ENCODE measurements around the gene PLXDC2. TPM values are rescaled to one million over a fixed set of nuclear protein-coding genes. Genes with fewer than 3 reads are reported as not detected.
A peak's percentile ranks its signal among the peaks of the same experiment; 100 is the strongest.

PLXDC2 gene
- total RNA-seq, 5 donors from 2014 or later (not counting 1 experiment from before 2014, with no cell fraction given) = 0.49 to 1.1 (median 0.56) TPM

- H3K4me1 ChIP-seq (ENCODE audit: control insufficient read depth in 1 of 2, extremely low read depth in 1 of 2, insufficient read depth in 2 of 2, low read length in 2 of 2) = peaks cover 0 to 4% of the 10 kb centered on the region in 2 experiments
- no peaks in the 10 kb centered on the region for H3K36me3 ChIP-seq (ENCODE audit: control insufficient read depth in 2 of 2, extremely low read depth in 1 of 2, insufficient read depth in 1 of 2, low read length in 1 of 2)
- no peak for ATAC-seq (replicated peaks in 1 of 4)
- no CpG with 5 or more reads among the region's 2 CpGs for WGBS (ENCODE audit: insufficient coverage)
- Mint-ChIP-seq H3K4me1 (peaks cover 4 to 9% (median 4%) of the 10 kb centered on the region in 3 donors), H3K9me3 (peaks cover 0 to 4% (median 2%) of the 10 kb centered on the region in 3 donors), H3K27me3 (peaks cover 26 to 30% of the 10 kb centered on the region in 2 donors), H3K4me3 (no peak overlapping the region), H3K27ac (no peak overlapping the region), H3K36me3 (no peaks in the 10 kb centered on the region)
- no peak overlapping the region for H3K27ac ChIP-seq (ENCODE audit: low read length)
- ChIA-PET CTCF (interaction anchor here in 1 of 2 donors (0.7 kb wide), 1 partner anchor 24 kb away, joined by 3 read pairs; no protein-coding TSS in a partner anchor), POLR2A (interaction anchor here in 1 of 2 donors (0.6 kb wide), 1 partner anchor 156 kb away, joined by 4 read pairs; no protein-coding TSS in a partner anchor)
- peak in 1 of 35 experiments; percentile 9 for DNase-seq
- no peak overlapping the region for H3K4me3 ChIP-seq (ENCODE audit: control insufficient read depth in 1 of 2, extremely low read depth in 1 of 2, low read length in 1 of 2)
- peaks cover 3 to 29% of the 10 kb centered on the region in 2 experiments for H3K27me3 ChIP-seq (replicated peaks in 1 of 2; ENCODE audit: control insufficient read depth in 2 of 2, extremely low read depth in 1 of 2, insufficient read depth in 2 of 2, low read length in 1 of 2)
- H3K9me3 ChIP-seq = no peaks in the 10 kb centered on the region
These were observed 3.3 kb downstream of the PLXDC2 start for GRCh38 chr10:19819419-19820033.

- H3K9me3 ChIP-seq = no peaks in the 10 kb centered on the region
- H3K9me3 Mint-ChIP-seq = peaks cover 2 to 5% (median 4%) of the 10 kb centered on the region in 3 donors
- H3K4me1 ChIP-seq (ENCODE audit: control insufficient read depth in 1 of 2, extremely low read depth in 1 of 2, insufficient read depth in 2 of 2, low read length in 2 of 2) = no peaks in the 10 kb centered on the region
- no peaks in the 10 kb centered on the region for H3K36me3 Mint-ChIP-seq
- H3K27ac ChIP-seq (ENCODE audit: low read length) = no peak overlapping the region
- no peak overlapping the region for H3K4me3 Mint-ChIP-seq
- ATAC-seq (replicated peaks in 1 of 4) (no peak), DNase-seq (no peak)
- no peak overlapping the region for H3K4me3 ChIP-seq (ENCODE audit: control insufficient read depth in 1 of 2, extremely low read depth in 1 of 2, low read length in 1 of 2)
- H3K27ac Mint-ChIP-seq = no peak overlapping the region
- no peaks in the 10 kb centered on the region for H3K4me1 Mint-ChIP-seq
- CTCF ChIA-PET = interaction anchor here in 1 of 2 donors (0.6 kb wide), 1 partner anchor 1133 kb away, joined by 5 read pairs; no protein-coding TSS in a partner anchor
- H3K27me3 ChIP-seq (replicated peaks in 1 of 2; ENCODE audit: control insufficient read depth in 2 of 2, extremely low read depth in 1 of 2, insufficient read depth in 2 of 2, low read length in 1 of 2) = no peaks in the 10 kb centered on the region
- H3K36me3 ChIP-seq (ENCODE audit: control insufficient read depth in 2 of 2, extremely low read depth in 1 of 2, insufficient read depth in 1 of 2, low read length in 1 of 2) = no peaks in the 10 kb centered on the region
- peaks cover 0 to 4% of the 10 kb centered on the region in 2 donors for H3K27me3 Mint-ChIP-seq
- WGBS (ENCODE audit: insufficient coverage) = 80% methylated on average over 2 of the region's 5 CpGs
- POLR2A ChIA-PET = no interaction called here
These were observed 8.4 kb downstream of the PLXDC2 start for GRCh38 chr10:19824381-19825342.

GRCh38 chr10:19825700-19826099 lies 9.5 kb downstream of the PLXDC2 start:
- Mint-ChIP-seq H3K27ac (no peak overlapping the region), H3K36me3 (no peaks in the 10 kb centered on the region), H3K9me3 (peaks cover 2 to 8% (median 7%) of the 10 kb centered on the region in 3 donors), H3K4me1 (no peaks in the 10 kb centered on the region), H3K4me3 (no peak overlapping the region), H3K27me3 (peaks cover 0 to 4% of the 10 kb centered on the region in 2 donors)
- Histone ChIP-seq H3K9me3 (no peaks in the 10 kb centered on the region), H3K4me3 (ENCODE audit: control insufficient read depth in 1 of 2, extremely low read depth in 1 of 2, low read length in 1 of 2) (no peak overlapping the region), H3K4me1 (ENCODE audit: control insufficient read depth in 1 of 2, extremely low read depth in 1 of 2, insufficient read depth in 2 of 2, low read length in 2 of 2) (no peaks in the 10 kb centered on the region), H3K27me3 (replicated peaks in 1 of 2; ENCODE audit: control insufficient read depth in 2 of 2, extremely low read depth in 1 of 2, insufficient read depth in 2 of 2, low read length in 1 of 2) (no peaks in the 10 kb centered on the region), H3K36me3 (ENCODE audit: control insufficient read depth in 2 of 2, extremely low read depth in 1 of 2, insufficient read depth in 1 of 2, low read length in 1 of 2) (no peaks in the 10 kb centered on the region), H3K27ac (ENCODE audit: low read length) (no peak overlapping the region)
- WGBS (ENCODE audit: insufficient coverage) = no CpG with 5 or more reads among the region's 2 CpGs
- ATAC-seq (replicated peaks in 1 of 4) = no peak
- no peak for DNase-seq
- ChIA-PET CTCF (no interaction called here), POLR2A (no interaction called here)

- DNase-seq (no peak), ATAC-seq (replicated peaks in 1 of 4) (no peak)
- Mint-ChIP-seq H3K4me1 (no peaks in the 10 kb centered on the region), H3K27ac (no peak overlapping the region), H3K36me3 (no peaks in the 10 kb centered on the region), H3K9me3 (peaks cover 5 to 11% (median 6%) of the 10 kb centered on the region in 3 donors), H3K4me3 (no peak overlapping the region), H3K27me3 (no peaks in the 10 kb centered on the region)
- Histone ChIP-seq H3K4me1 (ENCODE audit: control insufficient read depth in 1 of 2, extremely low read depth in 1 of 2, insufficient read depth in 2 of 2, low read length in 2 of 2) (no peaks in the 10 kb centered on the region), H3K27me3 (replicated peaks in 1 of 2; ENCODE audit: control insufficient read depth in 2 of 2, extremely low read depth in 1 of 2, insufficient read depth in 2 of 2, low read length in 1 of 2) (no peaks in the 10 kb centered on the region), H3K36me3 (ENCODE audit: control insufficient read depth in 2 of 2, extremely low read depth in 1 of 2, insufficient read depth in 1 of 2, low read length in 1 of 2) (no peaks in the 10 kb centered on the region), H3K4me3 (ENCODE audit: control insufficient read depth in 1 of 2, extremely low read depth in 1 of 2, low read length in 1 of 2) (no peak overlapping the region), H3K9me3 (no peaks in the 10 kb centered on the region), H3K27ac (ENCODE audit: low read length) (no peak overlapping the region)
- ChIA-PET POLR2A (no interaction called here), CTCF (no interaction called here)
- 61% methylated on average over 3 of the region's 4 CpGs for WGBS (ENCODE audit: insufficient coverage)
These were observed 10.5 kb downstream of the PLXDC2 start for GRCh38 chr10:19826712-19827111.

- Mint-ChIP-seq H3K27ac (no peak overlapping the region), H3K36me3 (no peaks in the 10 kb centered on the region), H3K27me3 (no peaks in the 10 kb centered on the region), H3K9me3 (peaks cover 6 to 13% (median 7%) of the 10 kb centered on the region in 3 donors), H3K4me1 (no peaks in the 10 kb centered on the region), H3K4me3 (no peak overlapping the region)
- Histone ChIP-seq H3K4me3 (ENCODE audit: control insufficient read depth in 1 of 2, extremely low read depth in 1 of 2, low read length in 1 of 2) (no peak overlapping the region), H3K4me1 (ENCODE audit: control insufficient read depth in 1 of 2, extremely low read depth in 1 of 2, insufficient read depth in 2 of 2, low read length in 2 of 2) (no peaks in the 10 kb centered on the region), H3K9me3 (no peaks in the 10 kb centered on the region), H3K36me3 (ENCODE audit: control insufficient read depth in 2 of 2, extremely low read depth in 1 of 2, insufficient read depth in 1 of 2, low read length in 1 of 2) (no peaks in the 10 kb centered on the region), H3K27ac (ENCODE audit: low read length) (no peak overlapping the region), H3K27me3 (replicated peaks in 1 of 2; ENCODE audit: control insufficient read depth in 2 of 2, extremely low read depth in 1 of 2, insufficient read depth in 2 of 2, low read length in 1 of 2) (no peaks in the 10 kb centered on the region)
- DNase-seq (no peak), ATAC-seq (replicated peaks in 1 of 4) (no peak)
- CTCF ChIA-PET = no interaction called here
- POLR2A ChIA-PET = no interaction called here
- WGBS (ENCODE audit: insufficient coverage) = 100% methylated on average over 1 of the region's 3 CpGs
These were observed 12.2 kb downstream of the PLXDC2 start for GRCh38 chr10:19828278-19829049.

- Histone ChIP-seq H3K4me1 (ENCODE audit: control insufficient read depth in 1 of 2, extremely low read depth in 1 of 2, insufficient read depth in 2 of 2, low read length in 2 of 2) (no peaks in the 10 kb centered on the region), H3K27me3 (replicated peaks in 1 of 2; ENCODE audit: control insufficient read depth in 2 of 2, extremely low read depth in 1 of 2, insufficient read depth in 2 of 2, low read length in 1 of 2) (no peaks in the 10 kb centered on the region), H3K27ac (ENCODE audit: low read length) (no peak overlapping the region), H3K4me3 (ENCODE audit: control insufficient read depth in 1 of 2, extremely low read depth in 1 of 2, low read length in 1 of 2) (no peak overlapping the region), H3K36me3 (ENCODE audit: control insufficient read depth in 2 of 2, extremely low read depth in 1 of 2, insufficient read depth in 1 of 2, low read length in 1 of 2) (no peaks in the 10 kb centered on the region), H3K9me3 (no peaks in the 10 kb centered on the region)
- no peaks in the 10 kb centered on the region for H3K4me1 Mint-ChIP-seq
- H3K36me3 Mint-ChIP-seq = no peaks in the 10 kb centered on the region
- 84% methylated on average over 2 of the region's 9 CpGs for WGBS (ENCODE audit: insufficient coverage)
- ChIA-PET POLR2A (no interaction called here), CTCF (no interaction called here)
- H3K9me3 Mint-ChIP-seq = peaks cover 7 to 21% (median 10%) of the 10 kb centered on the region in 3 donors
- ATAC-seq (replicated peaks in 1 of 4) = no peak
- H3K4me3 Mint-ChIP-seq = no peak overlapping the region
- no peak for DNase-seq
- no peak overlapping the region for H3K27ac Mint-ChIP-seq
- H3K27me3 Mint-ChIP-seq = no peaks in the 10 kb centered on the region
These were observed 16.5 kb downstream of the PLXDC2 start for GRCh38 chr10:19832699-19833098.

All from T-cell (primary cell).